T-helper 2 cell (primary cell): ENCODE measurements around the gene ILKAP.

Source experiments
- DNase-seq, 5 experiments: peaks; one replicate each; pipeline versions ENCODE4 v3.0.0 to v3.0.0-alpha.2; 2012 to 2022

ILKAP gene

DNA sequence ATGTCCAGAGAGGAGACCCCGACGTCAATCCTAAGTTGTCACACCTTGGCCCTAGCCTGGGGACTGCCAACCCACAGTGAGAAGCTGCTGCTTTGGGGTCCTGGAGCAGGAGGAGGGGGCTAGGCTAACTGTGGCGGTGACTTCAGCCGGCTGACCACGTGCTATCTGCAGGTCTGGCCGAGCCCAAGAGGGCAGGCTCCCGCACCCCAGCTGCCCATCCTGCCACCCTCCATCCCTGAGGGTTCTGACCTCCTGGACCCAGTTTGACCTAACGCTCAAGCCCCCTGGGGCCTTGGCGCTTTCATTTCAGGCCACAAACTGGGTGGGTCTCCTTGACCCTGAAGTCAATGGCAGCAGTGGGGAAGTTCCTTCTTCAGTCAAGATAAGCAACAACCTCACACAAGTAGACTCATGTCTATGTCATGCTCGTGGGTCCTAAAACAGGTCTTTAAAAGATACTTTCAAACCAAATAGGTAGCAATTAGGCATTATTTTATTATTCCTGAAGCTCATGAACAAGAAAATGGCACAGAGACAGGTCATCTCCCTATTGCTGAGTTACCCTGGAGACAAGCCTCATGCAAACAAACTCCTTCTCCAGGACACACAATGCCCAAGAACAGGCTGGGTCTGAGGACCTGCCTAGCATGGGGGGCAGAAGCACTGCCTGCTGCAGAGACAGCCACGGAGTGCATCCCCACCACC, 34.1 kb upstream of the ILKAP start:
- DNase-seq = no peak

DNA sequence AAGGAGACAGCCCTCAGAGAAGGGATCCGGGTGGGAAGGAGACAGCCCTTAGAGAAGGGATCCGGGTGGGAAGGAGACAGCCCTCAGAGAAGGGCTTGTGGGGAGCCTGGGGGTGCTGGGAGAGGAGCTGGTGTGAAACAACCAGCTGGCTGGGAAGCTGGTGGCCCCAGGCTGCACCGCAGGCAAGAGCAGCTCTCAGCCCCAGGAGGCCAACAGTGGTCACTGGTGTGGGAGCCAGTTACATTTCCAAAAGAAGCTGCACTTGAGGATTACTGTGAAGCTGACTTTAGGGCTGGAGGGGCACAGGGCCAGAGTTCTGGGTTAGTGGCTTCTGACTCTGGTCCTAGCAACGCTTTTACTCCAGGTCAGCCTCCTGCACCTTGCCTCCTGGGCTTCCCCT, 33.1 kb upstream of the ILKAP start:
- no peak for DNase-seq

DNA sequence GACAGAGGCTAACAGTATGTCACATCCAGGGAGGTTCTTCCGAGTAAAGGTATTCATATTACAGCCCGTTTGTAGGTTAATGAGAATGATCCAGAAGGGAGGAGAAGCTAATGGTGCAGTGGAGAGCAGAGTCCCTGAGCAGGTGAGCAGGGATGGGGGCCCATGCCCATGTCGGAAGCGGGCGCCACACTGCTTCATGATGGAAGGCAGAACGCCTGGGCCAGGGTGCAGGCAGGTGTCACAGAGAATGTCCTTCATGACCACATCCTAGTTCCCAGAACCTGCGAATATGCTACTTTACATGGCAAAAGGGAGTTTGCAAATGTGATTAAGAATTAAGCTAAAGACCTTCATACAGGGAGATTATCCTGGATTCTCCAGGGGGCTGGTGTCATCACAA, 32.4 kb upstream of the ILKAP start:
- no peak for DNase-seq

DNA sequence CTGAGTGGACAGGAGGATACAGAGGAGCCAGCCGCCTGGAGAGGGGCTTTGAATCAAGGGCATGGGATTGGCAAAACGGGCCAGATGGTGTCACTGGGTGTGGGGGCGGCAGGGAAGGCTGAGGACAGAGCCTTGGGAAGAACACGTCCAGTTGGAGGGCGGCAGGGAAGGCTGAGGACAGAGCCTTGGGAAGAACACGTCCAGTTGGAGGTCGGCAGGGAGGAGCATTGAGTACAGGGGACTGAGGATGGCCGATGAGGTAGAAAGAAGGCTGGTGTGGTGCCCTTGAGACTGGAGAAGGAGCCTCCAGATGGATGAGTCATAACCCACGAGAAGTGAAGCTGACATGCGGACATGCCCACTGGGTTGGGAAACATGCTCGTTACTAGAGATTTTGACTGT, 31.8 kb upstream of the ILKAP start:
- DNase-seq = no peak

DNA sequence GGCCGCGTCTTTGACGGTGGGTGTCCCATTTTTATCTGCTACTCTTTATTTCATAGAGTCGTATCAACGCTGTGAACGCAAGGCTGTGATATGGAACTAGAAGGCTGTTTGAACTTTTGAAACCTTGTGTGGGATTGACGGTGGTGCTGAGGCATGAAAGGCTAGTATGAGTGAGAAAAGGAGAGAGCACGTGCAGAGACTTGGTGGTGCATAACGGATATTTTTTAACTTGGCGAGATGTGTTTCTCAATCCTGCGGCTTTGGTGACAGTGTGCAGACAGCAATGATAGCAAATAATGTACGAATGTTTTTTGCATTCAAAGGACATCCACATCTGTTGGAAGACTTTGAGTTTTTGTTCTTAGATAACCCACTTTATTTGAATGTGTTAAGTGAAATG, 30.1 kb upstream of the ILKAP start:
- DNase-seq = no peak

DNA sequence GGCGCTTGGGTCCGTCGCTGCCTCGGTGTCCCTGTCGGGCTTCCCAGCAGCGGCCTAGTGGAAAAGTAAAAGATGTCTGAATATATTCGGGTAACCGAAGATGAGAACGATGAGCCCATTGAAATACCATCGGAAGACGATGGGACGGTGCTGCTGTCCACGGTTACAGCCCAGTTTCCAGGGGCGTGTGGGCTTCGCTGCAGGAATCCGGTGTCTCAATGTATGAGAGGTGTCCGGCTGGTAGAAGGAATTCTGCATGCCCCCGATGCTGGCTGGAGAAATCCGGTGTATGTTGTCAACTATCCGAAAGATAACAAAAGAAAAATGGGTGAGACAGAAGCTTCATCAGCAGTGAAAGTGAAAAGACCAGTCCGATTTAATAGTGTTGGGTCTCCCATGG, 28.3 kb upstream of the ILKAP start:
- no peak for DNase-seq

DNA sequence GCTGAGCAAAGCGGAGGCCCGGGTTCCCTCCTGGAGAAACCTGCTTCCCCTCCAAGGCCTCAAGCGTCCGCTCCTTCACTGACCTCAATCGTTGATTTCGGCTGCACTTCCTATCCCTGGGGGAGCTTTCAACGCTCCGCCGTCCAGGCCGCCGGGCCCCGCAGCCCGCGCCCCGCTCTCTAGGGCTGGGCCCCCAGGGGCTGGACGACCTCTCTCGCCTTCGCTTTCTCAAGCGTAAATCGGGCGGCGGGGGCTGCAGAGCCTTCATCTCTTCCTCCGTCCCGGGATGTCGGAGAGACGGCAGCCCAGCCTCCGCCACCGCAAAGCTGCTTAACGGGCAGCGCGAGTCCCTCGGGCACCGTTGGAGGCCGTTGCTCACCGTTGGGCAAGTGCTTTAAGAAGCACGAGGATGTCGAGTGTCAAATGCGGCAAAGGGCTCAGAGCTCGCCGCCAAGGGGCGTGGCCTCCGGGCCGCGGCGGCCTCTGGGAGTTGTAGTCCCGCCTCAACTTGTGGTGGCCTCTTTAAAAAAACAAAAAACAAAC, 27.8 kb upstream of the ILKAP start:
- DNase-seq = peak; percentile 46 to 81 (median 68)

DNA sequence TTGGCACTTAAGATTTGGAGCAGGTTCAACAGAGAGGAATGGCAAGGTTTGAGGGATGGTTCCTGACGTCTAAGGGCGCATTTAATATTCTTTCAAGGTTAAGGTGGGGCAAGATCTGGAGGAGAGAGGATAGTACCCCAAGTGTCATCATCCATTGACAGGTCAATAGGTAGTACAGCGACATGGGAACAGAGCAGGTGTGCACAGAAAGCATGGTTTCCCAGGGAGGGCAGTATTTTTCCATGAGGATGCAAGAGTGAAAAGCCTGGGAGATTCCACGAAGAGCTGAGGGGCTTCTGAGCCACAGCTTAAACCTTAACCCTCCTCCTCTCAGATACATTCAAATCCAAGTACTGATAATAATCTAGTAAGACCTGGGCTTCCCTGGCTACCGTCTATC, 27.2 kb upstream of the ILKAP start:
- no peak for DNase-seq

DNA sequence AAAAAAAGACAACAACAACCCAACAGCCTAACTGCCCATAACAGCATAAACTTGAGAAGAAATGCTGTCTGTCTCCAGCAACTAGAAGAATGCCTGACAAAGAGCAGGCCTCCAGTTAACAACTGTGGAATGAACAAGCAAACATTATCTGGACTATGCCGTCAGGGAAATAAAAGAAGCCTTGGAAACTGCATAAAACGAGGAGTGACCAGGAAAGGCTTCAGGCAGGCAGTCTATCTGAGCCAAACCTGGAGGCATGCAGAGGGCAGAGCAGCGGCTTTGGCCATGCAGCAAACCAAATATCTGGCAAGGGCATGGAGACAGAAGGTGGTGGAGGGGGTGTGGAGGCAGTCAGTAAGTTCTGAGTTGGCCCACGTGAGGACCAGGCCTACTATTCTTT, 25.2 kb upstream of the ILKAP start:
- DNase-seq = no peak

DNA sequence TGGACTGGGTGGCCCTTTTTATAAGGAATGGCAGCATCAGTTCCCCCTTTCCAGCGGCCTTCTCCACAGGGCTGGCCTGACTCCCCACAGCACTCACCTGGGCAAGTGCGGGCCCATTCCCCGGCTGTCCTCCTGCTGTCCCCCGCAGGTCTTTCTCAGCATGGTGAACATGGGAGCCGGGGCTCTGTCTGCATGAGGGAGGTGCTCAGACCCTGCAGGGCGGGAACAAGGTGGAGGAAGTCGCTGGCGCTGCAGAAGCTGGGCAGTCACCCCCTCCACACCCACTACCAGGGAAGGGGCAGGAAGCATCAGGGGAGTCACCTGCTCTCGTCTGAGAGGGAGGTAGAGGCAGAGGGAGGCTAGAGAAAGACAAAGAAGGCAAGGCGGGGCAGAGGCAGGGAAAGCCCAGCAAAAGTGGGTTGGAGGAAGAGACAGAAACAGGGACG, 24.1 kb upstream of the ILKAP start:
- DNase-seq = no peak

DNA sequence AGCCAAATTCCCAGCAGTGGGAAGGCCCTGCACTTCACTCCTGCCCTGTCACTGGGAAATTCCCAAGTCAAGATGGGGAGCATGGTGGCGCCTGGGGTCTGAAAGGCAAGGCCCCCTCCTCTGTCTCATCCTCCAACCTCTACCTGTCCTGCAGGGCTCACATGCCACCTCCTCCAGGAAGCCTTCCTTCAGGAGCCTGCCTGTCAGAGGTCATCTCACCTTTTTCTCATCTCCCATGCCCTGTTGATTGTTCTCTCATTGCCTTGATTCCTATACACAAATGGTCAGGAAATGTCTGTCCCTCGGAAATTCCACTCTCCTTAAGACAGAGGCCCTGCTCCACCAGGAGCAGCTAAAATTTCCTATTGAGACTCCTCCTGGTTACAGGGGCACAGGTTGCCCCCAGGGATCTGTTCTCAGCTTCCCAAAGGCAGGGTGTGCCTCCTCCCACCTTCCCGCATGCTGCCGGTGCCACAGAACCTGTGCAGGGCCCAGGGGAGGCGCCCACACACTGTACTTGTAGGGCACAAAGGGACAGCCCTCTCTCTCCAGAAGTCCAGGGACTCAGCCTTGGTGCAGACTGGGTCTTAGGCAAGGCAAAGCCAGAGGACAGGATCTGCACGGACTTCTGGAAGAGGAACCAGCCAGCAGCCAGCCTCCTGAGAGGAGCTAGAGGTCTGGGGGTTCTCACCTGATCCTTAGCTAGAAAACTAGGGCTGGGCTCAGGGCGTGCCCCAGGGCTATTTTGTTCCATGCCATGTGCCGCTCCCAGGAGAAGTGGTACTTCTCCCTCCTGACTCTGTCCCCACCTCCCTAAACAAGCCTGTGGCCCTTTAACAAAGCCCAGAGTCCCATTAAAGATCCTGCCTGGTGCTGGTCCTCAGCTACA, 23.4 kb upstream of the ILKAP start:
- no peak for DNase-seq

DNA sequence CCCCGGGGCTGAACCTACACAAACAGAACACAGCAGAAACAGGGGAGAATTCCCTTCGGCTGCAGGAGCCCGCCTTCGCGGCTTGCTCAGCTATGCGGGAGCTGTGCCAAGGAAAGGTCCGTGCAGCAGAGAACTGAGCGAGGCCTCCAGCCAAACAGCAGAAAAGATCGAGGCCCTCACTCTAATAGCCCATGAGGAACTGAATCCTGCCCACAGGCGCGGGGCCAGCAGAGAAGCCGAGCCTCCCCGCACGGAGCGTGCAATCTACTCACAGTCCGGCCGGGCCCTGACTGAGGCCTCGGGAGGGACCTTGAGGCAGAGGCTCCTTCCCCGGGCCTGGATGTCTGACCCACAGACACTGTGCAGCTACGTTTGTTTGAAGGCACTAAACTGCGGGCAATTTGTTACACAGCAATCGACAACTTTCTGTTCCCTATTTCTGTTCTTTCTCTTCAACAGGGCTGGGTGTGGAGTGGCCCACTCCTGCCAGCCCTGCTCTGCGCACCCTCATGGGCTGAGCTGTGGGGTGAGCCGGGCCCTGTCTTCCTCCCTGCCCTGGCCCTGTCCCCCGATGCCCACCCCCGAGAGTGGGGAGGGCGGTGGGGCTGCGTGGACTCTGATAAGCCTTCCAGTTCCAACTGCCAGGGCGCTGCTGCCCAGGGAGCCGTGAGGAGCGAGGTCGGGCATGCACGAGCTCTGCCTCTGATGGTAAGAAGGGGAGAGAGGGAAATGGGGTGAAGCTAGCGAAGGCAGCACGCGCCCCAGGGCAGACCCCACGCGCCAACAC, 22.6 kb upstream of the ILKAP start:
- DNase-seq = no peak

DNA sequence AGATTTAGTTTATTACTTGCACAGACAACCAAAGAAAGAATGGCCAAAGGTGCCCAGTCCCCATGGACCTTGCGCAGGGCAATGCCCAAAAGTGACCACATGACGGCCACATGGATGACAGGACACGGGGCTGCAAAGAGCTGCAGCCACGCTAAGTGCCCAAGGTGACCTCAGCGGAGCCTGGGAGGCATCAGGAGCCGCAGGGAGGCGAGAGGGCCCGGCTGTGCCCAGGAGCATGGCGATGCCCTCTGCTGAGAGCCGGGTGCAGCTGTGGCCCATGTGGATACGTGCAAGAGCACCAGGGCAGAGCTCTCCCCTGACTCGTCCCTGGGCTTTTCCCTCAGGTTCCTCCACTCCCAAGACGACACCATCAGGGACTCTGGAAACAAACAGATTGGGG, 21.6 kb upstream of the ILKAP start:
- no peak for DNase-seq

DNA sequence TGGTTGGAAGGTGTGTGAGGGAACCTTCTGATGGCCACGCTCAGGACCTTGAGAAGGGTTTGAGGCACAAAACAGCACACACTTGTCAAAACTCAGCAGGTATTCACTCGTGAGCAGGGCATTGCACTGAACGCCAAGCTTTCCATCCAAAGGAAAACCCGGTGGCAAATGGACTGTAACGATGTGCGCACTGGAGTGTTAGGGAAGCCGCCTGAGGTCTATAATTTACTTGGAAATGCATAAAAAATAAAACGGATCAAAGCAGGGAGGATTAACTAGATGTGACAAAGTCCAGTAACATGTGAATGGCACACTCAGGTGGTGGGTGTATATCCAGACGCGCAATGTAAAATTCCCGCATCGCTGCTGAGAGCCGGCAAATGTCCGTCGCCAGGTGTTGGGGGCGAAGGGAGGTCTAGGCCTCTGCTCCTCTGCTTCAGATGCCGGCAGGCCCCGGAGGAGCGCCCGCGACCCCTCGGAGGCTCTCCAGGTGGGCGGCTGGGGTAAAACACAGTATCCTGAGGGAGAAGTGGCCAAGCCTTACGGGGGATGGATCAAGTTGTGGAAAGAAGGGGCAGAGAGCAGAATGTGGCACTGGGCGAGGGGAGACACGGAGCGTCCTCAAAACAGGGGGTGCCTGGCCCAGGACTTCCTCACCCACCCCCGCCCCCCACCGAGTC, 21.0 kb upstream of the ILKAP start:
- no peak for DNase-seq

DNA sequence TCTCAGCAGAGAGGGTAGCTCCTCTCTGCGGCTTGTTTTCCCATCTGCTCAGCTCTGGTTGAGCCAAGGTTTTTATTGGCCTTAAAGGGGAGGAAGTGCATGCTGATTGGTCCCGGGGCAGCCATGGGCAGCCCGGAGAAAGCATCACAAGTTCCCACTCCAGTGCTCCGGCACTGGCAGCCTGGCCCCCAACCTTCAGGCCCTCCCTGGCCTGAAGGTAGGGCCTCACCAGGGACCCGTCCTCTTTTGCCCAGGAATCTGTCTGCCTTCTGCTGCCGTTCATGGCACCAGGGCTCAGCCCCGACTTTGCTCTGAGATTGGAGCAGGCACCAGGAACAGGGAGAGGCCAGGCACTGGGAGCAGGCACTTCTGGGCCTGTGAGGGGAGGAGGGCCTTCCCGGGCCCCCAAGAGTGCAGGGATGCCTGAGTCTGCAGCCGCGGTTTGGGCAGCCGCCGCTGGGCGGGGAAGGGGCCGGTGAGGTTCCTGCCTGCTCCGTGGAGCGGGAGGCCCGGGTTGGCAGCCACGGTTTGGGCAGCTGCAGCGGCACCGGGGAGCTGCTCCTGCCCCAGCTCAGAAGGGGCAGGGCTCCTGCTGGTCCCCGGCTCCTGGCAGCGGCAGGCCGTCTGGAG, 17.5 kb upstream of the ILKAP start:
- no peak for DNase-seq

DNA sequence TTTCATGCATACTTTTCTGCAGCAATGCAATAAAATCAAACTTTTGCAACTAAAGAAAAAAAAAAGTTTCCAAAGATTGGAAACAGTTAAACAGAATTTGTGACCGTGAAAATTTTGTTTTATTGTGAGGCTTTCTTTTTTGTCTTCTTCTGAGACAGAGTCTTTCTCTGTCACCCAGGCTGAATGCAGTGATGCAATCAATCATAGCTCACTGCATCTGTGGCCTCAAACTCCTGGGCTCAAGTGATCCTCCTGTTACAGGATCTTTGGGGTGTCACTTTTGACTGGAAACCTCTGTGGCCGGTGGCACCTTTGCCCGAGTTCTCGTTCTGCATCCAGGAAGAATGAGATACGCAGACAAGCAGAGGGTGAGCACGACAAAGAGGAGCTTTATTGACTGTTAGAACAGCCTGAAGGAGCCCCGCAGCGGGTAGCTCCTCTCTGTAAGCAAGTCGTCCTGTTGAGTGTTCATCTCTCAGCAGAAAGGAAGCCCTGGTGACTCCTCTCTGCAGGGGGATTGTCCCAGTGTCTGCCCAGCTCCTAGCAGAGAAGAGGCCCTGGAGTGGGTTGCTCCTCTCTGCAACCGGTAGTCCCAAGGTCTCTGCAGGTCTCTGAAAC, 16.9 kb upstream of the ILKAP start:
- DNase-seq = no peak

DNA sequence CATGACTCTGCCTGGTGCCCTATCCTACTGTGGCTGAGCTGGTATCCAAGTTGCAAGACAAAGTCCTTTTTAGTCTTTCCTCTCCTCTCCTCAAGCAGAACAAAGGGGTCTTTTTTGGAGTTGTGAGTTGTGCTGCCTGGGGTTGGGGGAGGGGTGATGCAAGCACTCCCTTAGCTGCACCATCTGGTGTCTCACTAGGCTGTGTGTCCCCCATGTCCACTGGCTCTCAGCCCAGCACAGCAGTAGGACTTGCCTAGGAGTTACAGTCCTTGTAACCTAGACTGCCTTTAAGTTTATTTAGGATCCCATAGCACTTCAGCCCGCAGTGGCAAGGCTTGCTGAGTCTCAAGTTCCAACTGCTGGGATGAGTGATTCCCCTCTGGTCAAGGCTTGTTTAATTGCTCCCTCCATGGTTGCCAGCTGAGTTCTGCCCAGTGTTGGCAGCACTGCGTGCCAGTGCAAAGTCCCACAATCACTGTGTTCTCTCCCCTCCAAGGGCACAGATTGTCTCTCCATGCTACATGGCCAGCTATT, 13.2 kb upstream of the ILKAP start:
- no peak for DNase-seq

DNA sequence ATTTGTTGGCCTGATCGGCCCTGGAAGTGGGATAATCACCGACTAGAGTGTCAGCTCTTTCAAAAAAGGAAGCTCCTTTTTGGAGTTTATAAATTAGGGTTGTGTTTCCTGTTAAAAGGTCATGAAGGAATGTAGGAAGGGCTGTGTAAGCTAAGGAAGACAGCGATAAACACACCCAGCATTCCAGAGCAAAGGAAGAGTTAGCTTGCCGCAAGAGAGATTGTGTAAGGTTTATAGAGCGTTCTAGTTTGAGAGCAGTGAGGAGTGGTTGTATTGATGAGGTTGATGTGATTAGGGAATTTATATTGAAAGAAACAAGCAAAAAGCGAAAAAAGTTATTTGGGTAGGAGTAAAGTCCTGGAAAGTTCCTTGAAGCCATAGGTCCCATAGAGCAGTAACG, 3.5 kb upstream of the ILKAP start:
- no peak for DNase-seq

DNA sequence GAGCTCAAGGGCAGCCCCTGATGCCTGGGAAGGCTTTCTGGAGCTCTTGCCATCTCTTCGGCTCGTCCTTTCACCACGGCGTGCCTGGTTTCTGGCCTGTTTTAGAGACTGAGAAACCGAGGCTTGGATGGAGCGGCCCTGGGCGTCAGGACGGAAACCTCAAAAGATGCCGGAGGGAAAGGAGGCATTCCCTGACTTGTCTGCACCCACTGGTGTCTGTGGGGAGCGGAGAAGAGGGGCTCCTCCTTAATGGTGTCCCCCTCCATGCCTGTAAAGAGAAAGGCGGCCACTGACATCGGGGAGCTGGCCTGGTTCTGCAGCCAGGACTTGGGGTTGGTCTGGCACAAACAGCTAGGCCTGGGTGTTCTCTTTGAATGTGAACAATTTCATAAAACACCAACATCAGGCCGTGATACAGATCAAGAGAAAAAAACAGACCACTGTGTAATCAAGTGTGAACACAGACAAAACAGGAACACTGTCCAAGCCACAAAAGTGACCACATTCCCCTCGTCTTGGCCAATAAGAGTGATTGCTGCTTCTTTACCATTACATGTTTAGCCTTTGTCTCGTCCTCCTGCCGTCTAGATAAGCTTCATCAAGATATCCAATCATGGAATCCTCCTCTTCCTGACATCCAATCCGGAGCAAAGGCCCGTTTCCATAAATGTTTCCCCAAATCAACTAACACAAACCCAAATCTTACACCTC, 633 bp upstream of the ILKAP start:
- DNase-seq = peak in 1 of 5 experiments; percentile 13

DNA sequence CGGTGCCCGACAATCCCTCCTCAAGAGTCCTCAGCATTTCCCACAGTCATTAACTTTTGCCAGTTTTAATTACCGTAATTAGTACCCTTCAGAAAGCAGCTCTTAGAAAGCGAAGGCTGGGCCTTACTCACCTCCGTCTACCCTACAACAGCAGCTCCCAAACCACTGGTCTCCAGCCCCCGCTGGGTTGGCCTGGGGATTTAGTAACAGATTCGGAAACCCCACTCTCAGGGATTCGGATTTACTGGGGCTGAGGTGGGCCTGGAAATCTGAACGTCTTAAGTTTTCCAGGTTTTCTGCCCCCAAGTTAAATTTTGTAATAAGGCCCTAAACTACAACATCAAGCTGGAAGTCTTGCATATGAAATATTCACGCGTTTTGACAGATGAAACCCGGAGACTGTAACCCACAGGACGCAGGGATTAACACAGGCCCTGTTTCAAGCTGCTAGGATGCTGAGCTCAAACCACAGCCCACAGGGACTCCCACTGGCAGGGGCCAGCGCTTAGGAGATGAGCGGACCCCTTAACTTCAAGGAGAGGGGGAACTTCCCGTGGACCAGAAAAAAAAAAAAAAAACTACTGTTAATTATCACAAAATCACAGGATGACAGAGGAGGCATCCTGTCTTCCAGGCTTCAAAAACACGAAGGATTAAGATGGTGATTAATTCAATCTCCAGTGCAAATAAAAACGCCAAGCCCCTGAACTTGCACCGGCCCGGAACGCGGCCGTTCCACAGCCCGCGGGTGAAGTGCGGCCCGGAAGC, 985 bp downstream of the ILKAP start:
- DNase-seq = peak in 2 of 5 experiments; percentile 19 to 47
